ENCODE measurements around the gene RNLS.

RNLS gene

DNA sequence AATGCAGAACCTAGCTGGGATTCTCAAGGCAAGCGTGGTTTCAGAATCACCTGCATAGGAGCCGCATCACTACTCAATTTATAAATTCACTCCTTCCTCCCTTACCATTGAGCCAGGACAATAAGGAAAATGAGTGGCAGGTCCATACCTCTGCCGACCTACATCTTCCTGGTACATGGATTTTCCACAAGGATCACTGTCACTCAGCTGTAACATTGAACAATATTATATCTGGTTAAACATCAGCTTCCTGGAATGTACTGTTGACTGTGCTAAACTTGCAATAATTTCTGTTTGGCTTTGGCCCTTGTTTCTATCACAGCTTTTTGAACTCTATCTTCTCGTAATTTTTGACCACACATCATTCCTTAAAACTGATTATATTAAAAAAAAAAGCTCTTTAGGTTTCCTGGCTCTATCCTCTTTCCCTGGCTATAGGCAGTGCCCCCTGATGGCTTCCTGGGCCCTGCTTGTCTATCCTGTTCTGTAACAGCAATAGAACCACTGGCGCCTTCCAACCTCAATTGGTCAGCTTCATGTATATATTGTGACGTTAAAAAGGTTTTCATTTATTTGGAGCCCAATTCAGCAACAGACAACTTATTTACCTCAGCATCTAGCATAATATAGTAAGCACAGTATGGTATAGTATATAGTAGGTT lies 59.2 kb downstream of the RNLS start:
- no peak for TF ChIP-seq CTCF (IDR thresholded peaks at IDR 0.05)
- H3K4me3 ChIP-seq (ENCODE audit: low read depth, low read length): no peak overlapping the region
- H3K27me3 ChIP-seq (ENCODE audit: control insufficient read depth, insufficient read depth, low read length): no peaks in the 10 kb centered on the region
- H3K4me2 ChIP-seq (ENCODE audit: low read length): no peak overlapping the region
- H3K4me1 ChIP-seq: peaks cover 9% of the 10 kb centered on the region
- H3K9ac ChIP-seq: no peak overlapping the region
- H2AFZ ChIP-seq: no peak overlapping the region
- H3K9me3 ChIP-seq (ENCODE audit: control insufficient read depth, low read length): no peaks in the 10 kb centered on the region
- H3K27ac ChIP-seq: no peak overlapping the region
- no peaks in the 10 kb centered on the region for H3K36me3 ChIP-seq (ENCODE audit: control insufficient read depth, insufficient read depth, low read length)
- H3K79me2 ChIP-seq: no peaks in the 10 kb centered on the region

- Histone ChIP-seq H3K27me3 (ENCODE audit: control insufficient read depth, insufficient read depth, low read length) (no peaks in the 10 kb centered on the region), H3K4me3 (ENCODE audit: low read depth, low read length) (no peak overlapping the region), H3K27ac (no peak overlapping the region), H3K4me2 (ENCODE audit: low read length) (no peak overlapping the region), H3K9ac (no peak overlapping the region), H3K9me3 (ENCODE audit: control insufficient read depth, low read length) (no peaks in the 10 kb centered on the region), H3K79me2 (no peaks in the 10 kb centered on the region), H2AFZ (no peak overlapping the region), H3K4me1 (peaks cover 7% of the 10 kb centered on the region), H3K36me3 (ENCODE audit: control insufficient read depth, insufficient read depth, low read length) (no peaks in the 10 kb centered on the region)
- no peak for TF ChIP-seq CTCF (IDR thresholded peaks at IDR 0.05)
These were observed 60.4 kb downstream of the RNLS start for GRCh38 chr10:88522715-88523114.

- TF ChIP-seq CTCF (IDR thresholded peaks at IDR 0.05): no peak
- Histone ChIP-seq H3K79me2 (no peaks in the 10 kb centered on the region), H2AFZ (no peak overlapping the region), H3K4me1 (peaks cover 7% of the 10 kb centered on the region), H3K9me3 (ENCODE audit: control insufficient read depth, low read length) (no peaks in the 10 kb centered on the region), H3K4me2 (ENCODE audit: low read length) (no peak overlapping the region), H3K9ac (no peak overlapping the region), H3K4me3 (ENCODE audit: low read depth, low read length) (no peak overlapping the region), H3K27me3 (ENCODE audit: control insufficient read depth, insufficient read depth, low read length) (no peaks in the 10 kb centered on the region), H3K36me3 (ENCODE audit: control insufficient read depth, insufficient read depth, low read length) (no peaks in the 10 kb centered on the region), H3K27ac (no peak overlapping the region)
These were observed 61.3 kb downstream of the RNLS start for GRCh38 chr10:88521791-88522190.

DNA sequence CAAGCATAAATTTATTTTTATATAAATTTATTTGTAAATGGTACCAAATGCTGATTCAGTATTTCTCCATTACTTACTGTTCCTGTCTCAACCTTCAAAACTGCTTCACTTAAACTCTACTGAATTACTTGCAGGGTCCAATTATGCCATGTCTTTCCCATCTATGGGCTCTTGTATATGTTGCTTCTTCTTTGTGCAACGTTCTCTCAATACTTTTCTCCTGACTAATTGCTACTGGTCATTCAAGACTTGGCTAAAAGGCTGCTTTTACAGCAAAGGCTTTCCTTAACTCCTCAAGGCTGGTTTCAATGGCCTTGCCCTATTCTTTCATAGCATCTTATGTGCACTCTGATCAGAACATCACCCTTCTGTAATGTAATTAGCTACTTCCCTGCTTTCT lies 67.9 kb downstream of the RNLS start:
- Histone ChIP-seq H3K79me2 (no peaks in the 10 kb centered on the region), H3K4me1 (no peaks in the 10 kb centered on the region), H3K36me3 (ENCODE audit: control insufficient read depth, insufficient read depth, low read length) (no peaks in the 10 kb centered on the region), H3K9me3 (ENCODE audit: control insufficient read depth, low read length) (no peaks in the 10 kb centered on the region), H3K4me3 (ENCODE audit: low read depth, low read length) (no peak overlapping the region), H2AFZ (no peak overlapping the region), H3K27ac (no peak overlapping the region), H3K4me2 (ENCODE audit: low read length) (no peak overlapping the region), H3K27me3 (ENCODE audit: control insufficient read depth, insufficient read depth, low read length) (no peaks in the 10 kb centered on the region), H3K9ac (no peak overlapping the region)
- TF ChIP-seq CTCF (IDR thresholded peaks at IDR 0.05): no peak

GRCh38 chr10:88512599-88512998 lies 70.5 kb downstream of the RNLS start:
- Histone ChIP-seq H3K79me2 (no peaks in the 10 kb centered on the region), H3K27ac (no peak overlapping the region), H3K4me1 (no peaks in the 10 kb centered on the region), H2AFZ (no peak overlapping the region), H3K4me2 (ENCODE audit: low read length) (no peak overlapping the region), H3K27me3 (ENCODE audit: control insufficient read depth, insufficient read depth, low read length) (no peaks in the 10 kb centered on the region), H3K9ac (no peak overlapping the region), H3K9me3 (ENCODE audit: control insufficient read depth, low read length) (no peaks in the 10 kb centered on the region), H3K36me3 (ENCODE audit: control insufficient read depth, insufficient read depth, low read length) (no peaks in the 10 kb centered on the region), H3K4me3 (ENCODE audit: low read depth, low read length) (no peak overlapping the region)
- no peak for TF ChIP-seq CTCF (IDR thresholded peaks at IDR 0.05)
